ENCODE results near the gene FANK1.
A peak's percentile ranks its signal among the peaks of the same experiment; 100 is the strongest.
"Not testable (repeated sequence)": the region's sequence is repeated elsewhere in the genome, so short reads cannot be mapped to it uniquely, and the experiment has no call there.

The FANK1 gene

DNA sequence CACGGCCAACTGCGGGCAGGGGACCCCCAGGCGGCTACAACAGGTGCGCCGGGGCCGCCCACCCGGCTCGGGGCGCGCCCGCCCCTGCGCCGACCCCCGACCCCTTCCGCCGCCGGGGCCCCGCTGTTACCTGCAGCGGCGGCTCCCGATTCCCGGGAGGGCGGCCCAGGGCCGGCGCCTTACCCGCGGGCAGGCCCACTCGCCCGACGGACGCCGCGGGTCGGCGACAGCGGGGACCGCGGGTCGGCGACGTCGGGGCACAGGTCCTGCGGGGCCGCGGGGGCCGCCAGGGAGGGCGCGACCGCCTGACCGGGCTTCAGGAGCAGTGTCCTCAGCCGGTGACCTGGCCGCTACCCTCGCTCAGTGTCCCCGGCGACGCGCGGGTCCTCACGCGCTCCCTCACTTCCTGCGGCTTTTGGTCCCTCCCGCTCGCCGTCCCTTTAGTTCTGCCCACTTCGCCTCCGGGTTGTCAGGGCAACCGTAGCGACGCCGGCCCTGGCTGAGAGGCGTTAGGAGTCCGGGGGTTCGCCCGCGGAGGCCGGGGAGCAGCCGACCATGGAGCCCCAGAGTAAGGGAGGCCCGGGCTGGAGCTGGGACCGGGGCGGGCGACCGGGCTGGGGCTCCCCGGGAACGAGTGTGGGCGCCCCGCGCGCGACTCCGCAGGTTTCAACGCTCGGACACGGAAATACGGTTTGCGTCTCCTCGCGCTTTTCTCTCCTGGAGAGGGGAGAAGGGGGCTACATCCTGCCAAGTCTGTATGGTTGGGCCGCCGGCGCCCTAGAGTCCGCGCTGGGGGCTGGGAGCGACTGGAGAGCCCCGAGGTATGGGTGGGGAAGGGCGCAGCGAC is at the start of gene FANK1:
Gene FANK1 (plus strand): TSS at position 477 of the 847 bp plus-strand sequence. CDS start 79 bp downstream, at position 556.
- H3K27ac ChIP-seq (ENCODE audit: low read length) = not testable (repeated sequence)

DNA sequence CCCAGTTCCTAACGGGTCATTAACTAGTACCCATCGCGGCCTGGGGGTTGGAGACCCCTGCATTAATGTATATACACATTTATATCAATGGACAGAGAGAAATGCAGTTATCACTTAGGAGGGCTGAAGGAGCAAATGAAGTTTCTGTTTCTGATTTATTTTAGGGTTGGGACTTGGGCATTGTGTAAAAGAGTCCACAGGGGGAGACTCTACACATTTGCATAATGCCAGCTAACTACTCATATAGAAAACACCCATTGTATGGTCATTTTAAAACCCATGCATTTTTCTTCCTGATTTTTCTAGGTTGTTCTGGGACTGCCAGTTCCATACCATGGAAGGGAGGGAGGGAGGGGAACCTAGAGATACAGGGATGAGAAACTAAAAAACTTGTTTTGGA is 49.5 kb upstream of the FANK1 start:
- Histone ChIP-seq H3K9ac (ENCODE audit: low read length) (no peak overlapping the region), H3K36me3 (ENCODE audit: control insufficient read depth, low read depth, low read length) (peaks cover 8% of the 10 kb centered on the region), H3K27me3 (ENCODE audit: control insufficient read depth, insufficient read depth, low read length) (no peaks in the 10 kb centered on the region), H3K4me1 (ENCODE audit: control insufficient read depth, low read depth, low read length) (no peaks in the 10 kb centered on the region), H3K4me3 (ENCODE audit: low read length) (no peak overlapping the region), H3K27ac (ENCODE audit: low read length) (no peak overlapping the region), H3K9me3 (ENCODE audit: control insufficient read depth, low read depth, low read length) (no peaks in the 10 kb centered on the region)

More for the DNA sequence above, at the start of gene FANK1:
- not testable (repeated sequence) for H3K4me1 ChIP-seq (ENCODE audit: control insufficient read depth, low read depth, low read length); H3K36me3 ChIP-seq (ENCODE audit: control insufficient read depth, low read depth, low read length); H3K9me3 ChIP-seq (ENCODE audit: control insufficient read depth, low read depth, low read length)
- H3K27me3 ChIP-seq (ENCODE audit: control insufficient read depth, insufficient read depth, low read length) = peaks cover 21% of the 10 kb centered on the region
- peak within 1 kb of the TSS; percentile 76 for H3K4me3 ChIP-seq (ENCODE audit: low read length)
- peak within 1 kb of the TSS; percentile 63 for H3K9ac ChIP-seq (ENCODE audit: low read length)

- no peaks in the 10 kb centered on the region for H3K9me3 ChIP-seq (ENCODE audit: control insufficient read depth, low read depth, low read length)
- H3K36me3 ChIP-seq (ENCODE audit: control insufficient read depth, low read depth, low read length) = peaks cover 4% of the 10 kb centered on the region
Observed at GRCh38 chr10:125848371-125848770, 48.0 kb upstream of the FANK1 start.

DNA sequence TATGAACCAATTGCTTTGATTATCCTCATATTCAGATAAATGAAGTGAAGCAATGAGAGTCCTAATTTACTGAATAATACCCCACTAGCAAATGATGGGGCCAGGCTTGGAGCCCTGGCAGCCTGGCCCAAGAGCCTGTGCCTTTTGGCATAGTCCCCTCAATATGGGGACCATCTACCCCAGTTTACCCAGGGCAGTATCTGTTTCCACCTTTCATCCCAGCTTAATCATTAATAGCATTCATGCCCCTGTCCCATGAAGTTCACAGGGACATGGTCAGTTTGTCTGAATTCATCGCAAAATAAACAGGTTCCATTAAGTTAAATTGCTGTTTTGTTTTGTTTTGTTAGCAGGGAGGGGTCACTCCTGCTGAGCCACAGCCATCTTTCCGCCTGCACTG is 47.5 kb upstream of the FANK1 start:
- Histone ChIP-seq H3K9ac (ENCODE audit: low read length) (no peak overlapping the region), H3K4me1 (ENCODE audit: control insufficient read depth, low read depth, low read length) (no peaks in the 10 kb centered on the region), H3K9me3 (ENCODE audit: control insufficient read depth, low read depth, low read length) (no peaks in the 10 kb centered on the region), H3K27me3 (ENCODE audit: control insufficient read depth, insufficient read depth, low read length) (no peaks in the 10 kb centered on the region), H3K27ac (ENCODE audit: low read length) (no peak overlapping the region), H3K4me3 (ENCODE audit: low read length) (no peak overlapping the region), H3K36me3 (ENCODE audit: control insufficient read depth, low read depth, low read length) (peaks cover 4% of the 10 kb centered on the region)

More at GRCh38 chr10:125848371-125848770, 48.0 kb upstream of the FANK1 start:
- H3K4me3 ChIP-seq (ENCODE audit: low read length) = no peak overlapping the region
- no peak overlapping the region for H3K27ac ChIP-seq (ENCODE audit: low read length)
- H3K27me3 ChIP-seq (ENCODE audit: control insufficient read depth, insufficient read depth, low read length) = no peaks in the 10 kb centered on the region
- no peaks in the 10 kb centered on the region for H3K4me1 ChIP-seq (ENCODE audit: control insufficient read depth, low read depth, low read length)
- H3K9ac ChIP-seq (ENCODE audit: low read length) = no peak overlapping the region

DNA sequence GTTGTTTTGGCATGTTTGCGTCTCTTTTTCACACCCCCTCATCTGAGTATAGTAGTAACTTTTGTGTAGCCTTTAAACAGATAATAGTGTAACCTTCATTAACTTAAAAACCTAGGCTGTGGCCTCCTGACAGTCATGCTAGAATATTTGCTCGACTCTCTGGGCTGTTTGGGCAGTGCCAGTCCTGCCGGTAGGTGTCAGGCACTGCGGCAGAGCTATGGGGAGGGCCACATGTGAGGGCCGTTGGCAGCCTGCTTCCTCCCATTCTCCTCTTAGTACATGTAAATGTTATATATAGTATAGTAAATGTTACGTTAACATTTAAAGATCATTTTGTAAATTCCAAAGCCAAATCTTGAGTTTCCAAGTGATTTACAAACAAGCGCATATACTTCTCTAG is 46.9 kb upstream of the FANK1 start:
- H3K9me3 ChIP-seq (ENCODE audit: control insufficient read depth, low read depth, low read length) = no peaks in the 10 kb centered on the region
- no peaks in the 10 kb centered on the region for H3K27me3 ChIP-seq (ENCODE audit: control insufficient read depth, insufficient read depth, low read length)
- H3K36me3 ChIP-seq (ENCODE audit: control insufficient read depth, low read depth, low read length) = peaks cover 4% of the 10 kb centered on the region
- H3K27ac ChIP-seq (ENCODE audit: low read length) = no peak overlapping the region
- no peak overlapping the region for H3K4me3 ChIP-seq (ENCODE audit: low read length)
- no peak overlapping the region for H3K9ac ChIP-seq (ENCODE audit: low read length)
- H3K4me1 ChIP-seq (ENCODE audit: control insufficient read depth, low read depth, low read length) = no peaks in the 10 kb centered on the region

DNA sequence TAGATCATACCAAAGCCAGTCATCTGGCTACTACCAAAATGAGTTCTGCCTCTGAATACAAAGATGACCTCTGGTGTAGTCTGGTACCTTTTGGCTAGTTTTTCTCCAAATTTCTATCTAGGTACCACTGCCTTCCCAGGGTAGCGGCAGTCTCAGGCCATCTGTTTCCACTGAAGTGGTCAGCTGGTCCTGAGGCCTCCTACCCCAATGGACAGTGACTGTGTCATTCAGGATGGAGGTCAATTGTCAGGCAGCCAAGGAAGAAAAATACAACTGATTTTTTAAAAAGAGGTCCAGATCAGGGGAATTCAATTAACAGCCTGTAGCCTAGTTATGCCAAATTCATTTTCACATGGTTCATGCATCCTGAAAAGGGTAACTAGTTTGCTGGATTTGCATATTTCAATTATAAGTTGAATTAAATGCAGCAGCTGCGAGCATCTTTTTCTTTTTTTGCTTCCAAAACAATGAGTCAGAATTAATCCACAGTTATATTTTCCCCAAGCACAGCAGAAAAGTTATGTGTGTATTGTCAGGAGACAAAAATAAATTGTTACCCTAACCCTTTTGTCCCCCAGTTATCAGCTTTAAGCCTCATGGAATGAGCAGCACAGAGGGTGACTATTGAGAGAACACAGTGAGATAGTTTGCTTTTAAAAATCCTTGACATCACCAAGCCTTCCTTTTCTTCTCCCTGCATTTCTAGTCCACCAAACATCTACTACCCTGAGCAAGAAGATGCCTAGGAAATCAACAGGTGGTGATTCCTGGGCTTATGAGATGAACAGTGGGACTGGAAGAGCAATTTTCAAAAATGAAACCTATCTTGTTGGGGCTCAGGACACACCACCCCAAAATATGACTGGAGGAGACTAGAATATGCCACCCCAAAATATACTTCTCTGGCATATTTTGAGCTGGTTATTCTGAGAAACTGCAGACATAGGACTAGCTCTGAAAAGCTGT is 45.3 kb upstream of the FANK1 start:
- H3K27me3 ChIP-seq (ENCODE audit: control insufficient read depth, insufficient read depth, low read length) = no peaks in the 10 kb centered on the region
- no peak overlapping the region for H3K27ac ChIP-seq (ENCODE audit: low read length)
- H3K9ac ChIP-seq (ENCODE audit: low read length) = no peak overlapping the region

GRCh38 chr10:125852487-125852886 is 43.9 kb upstream of the FANK1 start:
- H3K27ac ChIP-seq (ENCODE audit: low read length) = no peak overlapping the region
- H3K9ac ChIP-seq (ENCODE audit: low read length) = no peak overlapping the region
- no peaks in the 10 kb centered on the region for H3K9me3 ChIP-seq (ENCODE audit: control insufficient read depth, low read depth, low read length)
- no peak overlapping the region for H3K4me3 ChIP-seq (ENCODE audit: low read length)
- H3K27me3 ChIP-seq (ENCODE audit: control insufficient read depth, insufficient read depth, low read length) = no peaks in the 10 kb centered on the region
- peaks cover 4% of the 10 kb centered on the region for H3K36me3 ChIP-seq (ENCODE audit: control insufficient read depth, low read depth, low read length)
- H3K4me1 ChIP-seq (ENCODE audit: control insufficient read depth, low read depth, low read length) = no peaks in the 10 kb centered on the region

More for the DNA sequence above, 45.3 kb upstream of the FANK1 start:
- H3K36me3 ChIP-seq (ENCODE audit: control insufficient read depth, low read depth, low read length) = peaks cover 4% of the 10 kb centered on the region
- H3K9me3 ChIP-seq (ENCODE audit: control insufficient read depth, low read depth, low read length) = no peaks in the 10 kb centered on the region
- no peaks in the 10 kb centered on the region for H3K4me1 ChIP-seq (ENCODE audit: control insufficient read depth, low read depth, low read length)
- H3K4me3 ChIP-seq (ENCODE audit: low read length) = no peak overlapping the region

GRCh38 chr10:125857185-125857760 is 39.1 kb upstream of the FANK1 start:
- H3K4me1 ChIP-seq (ENCODE audit: control insufficient read depth, low read depth, low read length) = no peaks in the 10 kb centered on the region
- no peaks in the 10 kb centered on the region for H3K27me3 ChIP-seq (ENCODE audit: control insufficient read depth, insufficient read depth, low read length)
- no peaks in the 10 kb centered on the region for H3K9me3 ChIP-seq (ENCODE audit: control insufficient read depth, low read depth, low read length)
- H3K36me3 ChIP-seq (ENCODE audit: control insufficient read depth, low read depth, low read length) = peaks cover 3% of the 10 kb centered on the region
- no peak overlapping the region for H3K4me3 ChIP-seq (ENCODE audit: low read length)
- H3K27ac ChIP-seq (ENCODE audit: low read length) = no peak overlapping the region
- no peak overlapping the region for H3K9ac ChIP-seq (ENCODE audit: low read length)

GRCh38 chr10:125859128-125859817 is 37.1 kb upstream of the FANK1 start:
- no peak overlapping the region for H3K4me3 ChIP-seq (ENCODE audit: low read length)
- no peaks in the 10 kb centered on the region for H3K4me1 ChIP-seq (ENCODE audit: control insufficient read depth, low read depth, low read length)
- H3K9ac ChIP-seq (ENCODE audit: low read length) = no peak overlapping the region
- H3K27me3 ChIP-seq (ENCODE audit: control insufficient read depth, insufficient read depth, low read length) = no peaks in the 10 kb centered on the region
- peaks cover 3% of the 10 kb centered on the region for H3K36me3 ChIP-seq (ENCODE audit: control insufficient read depth, low read depth, low read length)
- H3K9me3 ChIP-seq (ENCODE audit: control insufficient read depth, low read depth, low read length) = no peaks in the 10 kb centered on the region
- no peak overlapping the region for H3K27ac ChIP-seq (ENCODE audit: low read length)

- H3K27me3 ChIP-seq (ENCODE audit: control insufficient read depth, insufficient read depth, low read length) = no peaks in the 10 kb centered on the region
- H3K9ac ChIP-seq (ENCODE audit: low read length) = no peak overlapping the region
- H3K27ac ChIP-seq (ENCODE audit: low read length) = no peak overlapping the region
- H3K4me3 ChIP-seq (ENCODE audit: low read length) = no peak overlapping the region
- peaks cover 3% of the 10 kb centered on the region for H3K36me3 ChIP-seq (ENCODE audit: control insufficient read depth, low read depth, low read length)
- H3K4me1 ChIP-seq (ENCODE audit: control insufficient read depth, low read depth, low read length) = no peaks in the 10 kb centered on the region
- H3K9me3 ChIP-seq (ENCODE audit: control insufficient read depth, low read depth, low read length) = no peaks in the 10 kb centered on the region
Observed at GRCh38 chr10:125865120-125865519, 31.2 kb upstream of the FANK1 start.

All from iPS-18a (cell line).